ENCODE measurements around the gene DAPK2. TPM values are rescaled to one million over a fixed set of nuclear protein-coding genes. Genes with fewer than 3 reads are reported as not detected.
A peak's percentile ranks its signal among the peaks of the same experiment; 100 is the strongest.

The DAPK2 gene
- total RNA-seq, 2 experiments from 2014 or later: 13.4 to 17.6 TPM

DNA sequence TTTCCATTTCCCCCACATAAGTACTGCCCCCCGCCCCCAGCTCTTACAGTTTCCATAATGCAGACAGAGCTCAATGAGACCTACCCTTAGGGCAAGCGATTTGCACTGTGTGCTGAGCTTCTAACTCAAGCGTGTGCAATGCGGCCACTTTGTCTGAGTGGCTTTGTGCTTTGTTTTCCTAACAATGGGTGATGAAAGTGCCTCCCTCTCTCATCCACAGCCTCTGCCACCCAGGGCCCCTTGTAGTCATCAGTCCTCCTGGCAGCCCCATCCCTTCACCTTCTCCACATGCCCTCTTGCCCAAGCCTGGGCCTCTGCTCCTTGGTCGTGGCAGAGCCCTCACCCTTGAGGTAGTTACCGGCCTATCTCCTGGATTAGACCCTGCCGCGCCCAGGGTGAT lies 17.2 kb downstream of the DAPK2 start:
- no peak for DNase-seq
- H3K27ac Mint-ChIP-seq: peak overlapping the region; percentile 20
- ATAC-seq (ENCODE audit: low read depth): no peak
- H3K27me3 Mint-ChIP-seq: peaks cover 1% of the 10 kb centered on the region
- H3K9me3 Mint-ChIP-seq: no peaks in the 10 kb centered on the region
- POLR2A ChIA-PET: no interaction called here
- H3K36me3 Mint-ChIP-seq: no peaks in the 10 kb centered on the region
- H3K4me3 Mint-ChIP-seq: no peak overlapping the region
- peaks cover 19% of the 10 kb centered on the region for H3K4me1 Mint-ChIP-seq

DNA sequence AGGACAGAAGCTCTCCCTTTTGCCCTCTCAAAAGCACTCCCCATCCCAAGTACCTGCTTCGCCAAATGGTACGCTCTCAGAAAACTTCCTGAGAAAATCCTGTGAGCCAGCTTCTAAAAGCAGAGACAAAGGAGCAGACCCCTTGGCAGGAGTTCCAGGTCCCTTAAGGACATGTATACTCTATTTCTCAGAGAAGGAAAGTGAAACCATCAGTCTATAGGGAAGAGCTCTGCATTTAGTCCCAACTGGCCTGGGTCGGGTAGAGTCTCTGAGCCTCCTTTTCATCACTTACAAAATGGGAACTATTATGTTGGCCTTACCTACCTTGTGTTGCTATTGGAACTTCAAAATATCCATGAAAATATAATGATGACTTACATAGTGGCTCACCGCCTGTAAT lies 19.7 kb downstream of the DAPK2 start:
- DNase-seq (no peak), ATAC-seq (ENCODE audit: low read depth) (no peak)
- peak overlapping the region; percentile 52 for H3K27ac Mint-ChIP-seq
- POLR2A ChIA-PET: no interaction called here
- peaks cover 13% of the 10 kb centered on the region for H3K4me1 Mint-ChIP-seq
- H3K36me3 Mint-ChIP-seq: no peaks in the 10 kb centered on the region
- H3K9me3 Mint-ChIP-seq: no peaks in the 10 kb centered on the region
- peaks cover 1% of the 10 kb centered on the region for H3K27me3 Mint-ChIP-seq
- H3K4me3 Mint-ChIP-seq: no peak overlapping the region

DNA sequence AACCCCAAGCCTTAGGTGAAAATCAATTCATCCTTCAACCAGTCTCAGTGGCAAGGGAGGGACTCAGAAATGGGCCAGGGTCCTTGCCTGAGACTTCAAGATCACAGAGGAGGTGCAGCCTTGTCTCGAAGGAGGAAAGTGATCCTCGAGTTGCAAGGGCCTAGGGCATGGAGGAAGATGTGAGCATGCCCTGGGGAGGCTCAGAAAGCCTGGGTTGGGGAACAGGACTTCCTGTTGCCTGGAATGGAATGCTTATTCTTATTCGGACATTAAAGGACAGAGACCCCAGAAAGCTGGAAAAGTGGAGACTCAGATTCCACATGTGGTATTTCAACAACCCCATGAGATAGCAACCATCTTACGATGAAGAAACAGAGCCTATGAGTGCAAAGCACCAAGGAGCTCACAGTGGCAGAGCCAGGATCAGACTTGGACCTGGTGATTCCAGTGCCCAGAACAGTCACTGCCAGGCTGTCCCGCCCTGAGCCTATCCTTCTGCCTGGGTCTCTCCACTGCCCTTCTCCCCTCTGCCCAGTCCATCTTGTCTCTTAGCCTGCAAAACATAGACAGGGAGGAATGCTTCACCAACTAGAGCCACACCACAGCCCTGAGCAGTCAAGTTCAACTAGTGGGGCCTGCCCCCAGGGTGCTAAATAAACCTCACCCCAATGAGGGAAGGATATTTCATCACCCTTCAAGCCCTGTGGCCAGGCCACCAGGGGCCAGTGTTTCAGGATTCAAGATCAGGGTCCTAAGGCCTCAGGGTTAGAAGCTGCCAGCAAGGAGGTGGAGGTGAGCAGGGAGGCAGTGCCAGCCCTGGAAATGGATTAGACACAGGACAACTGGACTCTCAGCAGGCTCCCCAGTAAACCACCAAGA lies 21.9 kb downstream of the DAPK2 start:
- no peak overlapping the region for H3K27ac Mint-ChIP-seq
- H3K36me3 Mint-ChIP-seq: peaks cover 3% of the 10 kb centered on the region
- peaks cover 5% of the 10 kb centered on the region for H3K9me3 Mint-ChIP-seq
- no peak overlapping the region for H3K4me3 Mint-ChIP-seq
- DNase-seq (no peak), ATAC-seq (ENCODE audit: low read depth) (no peak)
- POLR2A ChIA-PET: interaction anchor here (1.0 kb wide), 1 partner anchor 14 kb away, joined by 3 read pairs; no protein-coding TSS in a partner anchor
- H3K27me3 Mint-ChIP-seq: no peaks in the 10 kb centered on the region
- peaks cover 3% of the 10 kb centered on the region for H3K4me1 Mint-ChIP-seq

DNA sequence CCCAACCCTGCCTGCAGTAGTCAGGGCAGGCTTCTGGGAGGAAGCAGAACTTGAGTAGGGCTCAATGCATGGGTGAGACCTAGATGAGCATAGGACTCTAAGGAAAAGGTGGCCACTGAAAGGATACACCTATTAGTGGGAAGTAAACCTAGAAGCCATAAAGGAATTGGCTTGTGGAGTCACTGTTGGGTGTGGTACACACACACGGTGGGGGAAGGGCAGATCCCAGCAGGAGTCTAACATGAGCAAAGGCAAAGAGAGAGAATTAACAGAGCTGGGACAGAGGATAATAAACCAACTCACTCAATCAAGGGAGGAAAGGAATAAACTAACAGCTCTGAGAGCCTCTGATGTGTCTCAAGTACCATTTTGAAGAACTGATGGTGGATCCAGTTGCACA lies 23.1 kb downstream of the DAPK2 start:
- Mint-ChIP-seq H3K9me3 (peaks cover 5% of the 10 kb centered on the region), H3K4me1 (no peaks in the 10 kb centered on the region), H3K36me3 (peaks cover 3% of the 10 kb centered on the region), H3K4me3 (no peak overlapping the region), H3K27me3 (no peaks in the 10 kb centered on the region), H3K27ac (no peak overlapping the region)
- no peak for ATAC-seq (ENCODE audit: low read depth)
- no peak for DNase-seq
- POLR2A ChIA-PET: no interaction called here

- Mint-ChIP-seq H3K4me1 (no peaks in the 10 kb centered on the region), H3K9me3 (peaks cover 5% of the 10 kb centered on the region), H3K27me3 (no peaks in the 10 kb centered on the region), H3K27ac (no peak overlapping the region), H3K4me3 (no peak overlapping the region), H3K36me3 (peaks cover 3% of the 10 kb centered on the region)
- DNase-seq (no peak), ATAC-seq (ENCODE audit: low read depth) (no peak)
- POLR2A ChIA-PET: no interaction called here
Measured at GRCh38 chr15:64022571-64022970, 23.7 kb downstream of the DAPK2 start.

GRCh38 chr15:64019764-64020163 lies 26.5 kb downstream of the DAPK2 start:
- H3K36me3 Mint-ChIP-seq: peaks cover 3% of the 10 kb centered on the region
- no peak for DNase-seq
- no peak overlapping the region for H3K4me3 Mint-ChIP-seq
- H3K27ac Mint-ChIP-seq: no peak overlapping the region
- POLR2A ChIA-PET: no interaction called here
- no peaks in the 10 kb centered on the region for H3K27me3 Mint-ChIP-seq
- peaks cover 5% of the 10 kb centered on the region for H3K9me3 Mint-ChIP-seq
- H3K4me1 Mint-ChIP-seq: no peaks in the 10 kb centered on the region
- no peak for ATAC-seq (ENCODE audit: low read depth)

DNA sequence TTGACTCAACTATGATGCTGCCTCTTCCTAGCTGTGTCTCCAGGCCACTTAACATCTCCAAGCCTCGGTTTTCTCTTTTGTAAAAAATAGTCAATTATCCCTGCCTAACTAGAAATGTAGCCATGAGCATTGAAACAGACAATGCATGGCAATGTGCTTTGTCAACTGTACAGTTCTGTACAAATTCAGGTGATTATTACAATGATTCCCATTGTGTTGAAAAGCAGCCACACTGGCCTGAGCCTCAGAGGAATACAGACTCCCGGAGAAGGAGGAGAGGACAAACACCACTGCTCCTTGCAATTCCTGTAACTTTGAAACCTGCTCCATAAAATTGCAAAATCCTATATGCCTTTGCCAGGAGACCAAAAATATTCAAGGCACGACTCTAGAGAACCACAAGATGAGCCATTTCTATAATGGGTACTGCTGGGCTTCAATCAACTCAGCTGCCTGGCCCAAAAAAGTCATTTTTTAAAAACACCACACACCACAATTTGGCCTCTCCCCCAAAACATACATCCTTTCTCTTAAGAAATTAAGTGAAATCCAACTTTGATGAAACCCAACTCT lies 28.6 kb downstream of the DAPK2 start:
- DNase-seq: no peak
- no peak for ATAC-seq (ENCODE audit: low read depth)
- H3K27ac Mint-ChIP-seq: no peak overlapping the region
- H3K9me3 Mint-ChIP-seq: peaks cover 5% of the 10 kb centered on the region
- H3K36me3 Mint-ChIP-seq: peaks cover 3% of the 10 kb centered on the region
- POLR2A ChIA-PET: no interaction called here
- peaks cover 3% of the 10 kb centered on the region for H3K4me1 Mint-ChIP-seq
- H3K4me3 Mint-ChIP-seq: no peak overlapping the region
- H3K27me3 Mint-ChIP-seq: no peaks in the 10 kb centered on the region

GRCh38 chr15:64017082-64017588 lies 29.1 kb downstream of the DAPK2 start:
- ATAC-seq (ENCODE audit: low read depth) (no peak), DNase-seq (no peak)
- POLR2A ChIA-PET: no interaction called here
- H3K27ac Mint-ChIP-seq: no peak overlapping the region
- H3K27me3 Mint-ChIP-seq: no peaks in the 10 kb centered on the region
- no peak overlapping the region for H3K4me3 Mint-ChIP-seq
- H3K9me3 Mint-ChIP-seq: peaks cover 5% of the 10 kb centered on the region
- peaks cover 3% of the 10 kb centered on the region for H3K4me1 Mint-ChIP-seq
- peaks cover 3% of the 10 kb centered on the region for H3K36me3 Mint-ChIP-seq

GRCh38 chr15:64016257-64016656 lies 30.0 kb downstream of the DAPK2 start:
- Mint-ChIP-seq H3K27ac (no peak overlapping the region), H3K36me3 (peaks cover 3% of the 10 kb centered on the region)

DNA sequence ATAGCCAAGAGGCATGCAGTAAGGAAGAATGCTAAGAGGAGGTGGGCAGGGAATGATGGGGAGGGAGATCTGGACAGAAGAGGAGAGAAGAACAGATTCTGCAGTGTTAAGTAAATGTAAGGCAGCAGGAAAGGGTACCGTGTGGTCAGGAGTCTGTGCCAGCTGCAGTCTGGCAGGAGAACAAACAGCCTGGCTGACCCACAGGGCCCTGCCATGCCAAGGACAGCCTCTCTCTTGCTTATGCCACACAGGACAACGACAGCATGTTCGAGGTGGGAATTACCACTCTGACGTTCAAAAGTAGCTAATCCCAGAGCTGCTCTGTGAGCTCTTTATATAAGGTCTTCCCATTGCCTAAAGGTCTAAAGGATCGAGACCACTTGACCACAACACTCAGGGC lies 31.3 kb downstream of the DAPK2 start:
- no peaks in the 10 kb centered on the region for H3K27me3 Mint-ChIP-seq
- no peaks in the 10 kb centered on the region for H3K9me3 Mint-ChIP-seq
- DNase-seq (no peak), ATAC-seq (ENCODE audit: low read depth) (no peak)
- H3K4me1 Mint-ChIP-seq: peaks cover 16% of the 10 kb centered on the region
- no peaks in the 10 kb centered on the region for H3K36me3 Mint-ChIP-seq
- POLR2A ChIA-PET: no interaction called here
- H3K27ac Mint-ChIP-seq: no peak overlapping the region
- H3K4me3 Mint-ChIP-seq: no peak overlapping the region

More at GRCh38 chr15:64016257-64016656, 30.0 kb downstream of the DAPK2 start:
- Mint-ChIP-seq H3K4me1 (peaks cover 6% of the 10 kb centered on the region), H3K27me3 (no peaks in the 10 kb centered on the region), H3K4me3 (no peak overlapping the region), H3K9me3 (peaks cover 5% of the 10 kb centered on the region)
- POLR2A ChIA-PET: no interaction called here
- ATAC-seq (ENCODE audit: low read depth): no peak
- no peak for DNase-seq

- Mint-ChIP-seq H3K27me3 (no peaks in the 10 kb centered on the region), H3K4me1 (peaks cover 26% of the 10 kb centered on the region), H3K27ac (no peak overlapping the region), H3K9me3 (no peaks in the 10 kb centered on the region), H3K36me3 (no peaks in the 10 kb centered on the region), H3K4me3 (no peak overlapping the region)
- ATAC-seq (ENCODE audit: low read depth) (no peak), DNase-seq (no peak)
- POLR2A ChIA-PET: no interaction called here
Measured at GRCh38 chr15:64013179-64014062, 32.9 kb downstream of the DAPK2 start.

- no peaks in the 10 kb centered on the region for H3K36me3 Mint-ChIP-seq
- H3K27ac Mint-ChIP-seq: no peak overlapping the region
- no peaks in the 10 kb centered on the region for H3K9me3 Mint-ChIP-seq
- H3K27me3 Mint-ChIP-seq: no peaks in the 10 kb centered on the region
- no peak for DNase-seq
- ATAC-seq (ENCODE audit: low read depth): no peak
- no peak overlapping the region for H3K4me3 Mint-ChIP-seq
- POLR2A ChIA-PET: interaction anchor here (0.6 kb wide), 2 partner anchors 306 to 351 kb away, joined by 4 read pairs; no protein-coding TSS in a partner anchor
- peaks cover 26% of the 10 kb centered on the region for H3K4me1 Mint-ChIP-seq
Measured at GRCh38 chr15:64011736-64012135, 34.5 kb downstream of the DAPK2 start.

DNA sequence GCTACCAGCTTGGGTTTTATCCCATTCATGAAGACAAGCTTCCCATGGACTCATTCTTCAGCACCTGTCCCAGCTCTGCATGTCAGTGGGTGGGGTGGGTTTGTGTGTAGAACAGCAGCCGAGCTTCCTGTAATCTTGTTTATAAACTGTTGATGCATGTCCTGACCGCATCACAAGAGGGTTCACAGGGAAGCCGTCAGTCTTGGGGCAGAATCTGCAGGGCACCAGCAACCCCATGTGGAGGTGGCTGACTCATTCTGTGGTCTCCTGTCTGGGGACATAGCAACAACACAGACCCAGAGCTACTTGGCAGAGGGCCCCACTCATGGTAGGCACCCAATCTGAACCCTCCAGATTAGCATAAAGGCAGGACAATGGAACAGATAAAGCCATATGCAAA lies 35.6 kb downstream of the DAPK2 start:
- H3K27ac Mint-ChIP-seq: peak overlapping the region; percentile 80
- POLR2A ChIA-PET: interaction anchor here (0.6 to 1.3 kb wide), 9 partner anchors 12 to 400 kb away, joined by 3 to 5 read pairs (median 3); partner anchors contain the start of genes CIAO2A and DAPK2
- DNase-seq (peak; percentile 64), ATAC-seq (ENCODE audit: low read depth) (peak; percentile 99)
- H3K36me3 Mint-ChIP-seq: no peaks in the 10 kb centered on the region
- no peaks in the 10 kb centered on the region for H3K9me3 Mint-ChIP-seq
- H3K4me1 Mint-ChIP-seq: peaks cover 26% of the 10 kb centered on the region
- H3K4me3 Mint-ChIP-seq: peak overlapping the region; percentile 66
- H3K27me3 Mint-ChIP-seq: no peaks in the 10 kb centered on the region
